HepG2 (cell line): ENCODE data around the gene RUSF1. TPM values are rescaled to one million over a fixed set of nuclear protein-coding genes. Genes with fewer than 3 reads are reported as not detected.

Source experiments
- ETV6 ChIP-seq: sonication (generic); formaldehyde crosslinking; conservative IDR thresholded peaks from 2 replicates; pipeline ENCODE4 v1.4.0; 2020; ENCODE audit warnings: missing genetic modification reagents
- HDAC2 ChIP-seq: sonication (generic); formaldehyde crosslinking; IDR thresholded peaks from 2 replicates; pipeline ENCODE4 v1.4.0; 2020; ENCODE audit warnings: missing genetic modification reagents
- KDM5A ChIP-seq: fragments of 200-600 bp; sonication (generic); IDR thresholded peaks from 2 replicates; pipeline ENCODE4 v1.7.0; 2018; ENCODE audit warnings: antibody characterized with exemption, mild to moderate bottlenecking, low read length, borderline replicate concordance
- KIAA2018 ChIP-seq: sonication (generic); formaldehyde crosslinking; IDR thresholded peaks from 2 replicates; pipeline ENCODE4 v1.5.0; 2020; ENCODE audit warnings: mild to moderate bottlenecking, missing genetic modification reagents, borderline replicate concordance
- NR2F1 ChIP-seq, 2 experiments: fragments of 450-650 bp in 1 of 2; formaldehyde crosslinking in 1 of 2; IDR thresholded peaks; 2 replicates each; pipeline versions ENCODE4 v1.5.0 to v1.6.1; 2016 to 2020; ENCODE audit warnings: mild to moderate bottlenecking in 1 of 2, missing compliant biosample characterization in 1 of 2, missing genetic modification reagents in 1 of 2, moderate library complexity in 1 of 2
- RARA ChIP-seq: IDR thresholded peaks from 2 replicates; pipeline ENCODE4 v1.6.1; 2016; ENCODE audit warnings: missing genetic modification reagents, missing compliant biosample characterization
- SMARCC2 ChIP-seq: fragments of 450-650 bp; IDR thresholded peaks from 2 replicates; pipeline ENCODE4 v1.6.1; 2017; ENCODE audit warnings: antibody characterized with exemption, mild to moderate bottlenecking
- SOX13 ChIP-seq, 3 experiments: fragments of 450-650 bp in 1 of 3; sonication (generic) in 1 of 3; formaldehyde crosslinking in 1 of 3; IDR thresholded peaks in 2 of 3; conservative IDR thresholded peaks in 1 of 3; 2 replicates each; pipeline versions ENCODE4 v1.5.0 to v1.6.1; 2016 to 2020; ENCODE audit warnings: antibody characterized with exemption in 1 of 3, mild to moderate bottlenecking in 1 of 3, missing compliant biosample characterization in 1 of 3, missing genetic modification reagents in 1 of 3, moderate library complexity in 1 of 3
- ZNF296 ChIP-seq: sonication (generic); formaldehyde crosslinking; conservative IDR thresholded peaks from 2 replicates; pipeline ENCODE4 v1.5.0; 2020; ENCODE audit warnings: mild to moderate bottlenecking, missing genetic modification reagents
- ZNF33A ChIP-seq: sonication (generic); formaldehyde crosslinking; IDR thresholded peaks from 2 replicates; pipeline ENCODE4 v1.5.1; 2020; ENCODE audit warnings: missing genetic modification reagents, mild to moderate bottlenecking, moderate library complexity, borderline replicate concordance
- ZNF629 ChIP-seq: sonication (generic); formaldehyde crosslinking; conservative IDR thresholded peaks from 2 replicates; pipeline ENCODE4 v1.5.0; 2020; ENCODE audit warnings: missing genetic modification reagents
- ZNF746 ChIP-seq: sonication (generic); formaldehyde crosslinking; IDR thresholded peaks from 2 replicates; pipeline ENCODE4 v1.8.0; 2022; ENCODE audit warnings: mild to moderate bottlenecking, missing genetic modification reagents
- ZSCAN21 ChIP-seq: sonication (generic); formaldehyde crosslinking; IDR thresholded peaks from 2 replicates; pipeline ENCODE4 v1.8.0; 2022; ENCODE audit warnings: mild to moderate bottlenecking, missing genetic modification reagents, moderate library complexity, borderline replicate concordance
- polyA plus RNA-seq, 8 experiments: library from polyadenylated mRNA; depleted of rRNA in 3 of 8; stranded (reverse) in 7 of 8; unstranded in 1 of 8; fragments of >200 nt; fragmentation: Illumina TruSeq in 4 of 8; extraction: Trizol in 4 of 8; gene quantifications; 2 replicates each; pipeline versions ENCODE4 v1.2.1 to v1.2.3, GENCODE V29; 2011 to 2016; ENCODE audit warnings: low read depth in 4 of 8, missing spikeins in 1 of 8, mixed read lengths in 1 of 8; ENCODE audit not compliant: insufficient read depth in 1 of 8
- total RNA-seq, 5 experiments: library from RNA; depleted of rRNA; stranded (reverse); fragments of >200 nt; fragmentation: Illumina TruSeq; extraction: Trizol; gene quantifications; 2 replicates each; pipeline ENCODE4 v1.2.3, GENCODE V29; 2016; ENCODE audit warnings: low read depth in 1 of 5
- TF ChIP-seq, protein P1 (sequence below): sonication (generic); formaldehyde crosslinking; IDR thresholded peaks from 2 replicates; pipeline ENCODE4 v1.5.1; 2020; ENCODE audit warnings: mild to moderate bottlenecking, missing genetic modification reagents, moderate library complexity
- TF ChIP-seq, protein P2 (sequence below): sonication (generic); formaldehyde crosslinking; IDR thresholded peaks from 2 replicates; pipeline ENCODE4 v1.5.0; 2020; ENCODE audit warnings: mild to moderate bottlenecking, low read depth, missing genetic modification reagents, borderline replicate concordance
- TF ChIP-seq, protein P3 (sequence below): sonication (generic); formaldehyde crosslinking; IDR thresholded peaks from 2 replicates; pipeline ENCODE4 v1.4.0; 2020; ENCODE audit warnings: missing genetic modification reagents

RUSF1 gene
- total and polyA plus RNA-seq, 2 of the 13 experiments (the other 11 are each of a cell fraction or from before 2014, with no cell fraction given): 40.8 to 50.2 TPM

GRCh38 chr16:31458073-31458843, 49.9 kb downstream of the RUSF1 start (continued):
- no peak for TF ChIP-seq KDM5A
- no peak for TF ChIP-seq ZNF33A (CRISPR knock-in tag)
- TF ChIP-seq ZSCAN21 (CRISPR knock-in tag): peak; percentile 95
- TF ChIP-seq NR2F1 (CRISPR knock-in tag; IDR thresholded peaks at IDR 0.05): no peak
- TF ChIP-seq ZNF629 (CRISPR knock-in tag): peak; percentile 48; the same call in 1 of the 2 replicates
- no peak for TF ChIP-seq KIAA2018 (CRISPR knock-in tag)
- TF ChIP-seq RARA (CRISPR knock-in tag): peak; percentile 67; the same call in 1 of the 2 replicates
- TF ChIP-seq HDAC2 (CRISPR knock-in tag): peak; percentile 95
- TF ChIP-seq, protein P1, sequence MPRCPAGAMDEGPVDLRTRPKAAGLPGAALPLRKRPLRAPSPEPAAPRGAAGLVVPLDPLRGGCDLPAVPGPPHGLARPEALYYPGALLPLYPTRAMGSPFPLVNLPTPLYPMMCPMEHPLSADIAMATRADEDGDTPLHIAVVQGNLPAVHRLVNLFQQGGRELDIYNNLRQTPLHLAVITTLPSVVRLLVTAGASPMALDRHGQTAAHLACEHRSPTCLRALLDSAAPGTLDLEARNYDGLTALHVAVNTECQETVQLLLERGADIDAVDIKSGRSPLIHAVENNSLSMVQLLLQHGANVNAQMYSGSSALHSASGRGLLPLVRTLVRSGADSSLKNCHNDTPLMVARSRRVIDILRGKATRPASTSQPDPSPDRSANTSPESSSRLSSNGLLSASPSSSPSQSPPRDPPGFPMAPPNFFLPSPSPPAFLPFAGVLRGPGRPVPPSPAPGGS (CRISPR knock-in tag): 0 out of 2 replicates have a peak, but pooled peaks have one; percentile 55
- 0 out of 2 replicates have a peak, but pooled peaks have one; percentile 35 for TF ChIP-seq ETV6 (CRISPR knock-in tag)
- no peak for TF ChIP-seq SOX13 (IDR thresholded peaks at IDR 0.05)
- peak in 1 of 2 experiments; percentile 74; a peak in 2 of 4 replicates for TF ChIP-seq SOX13 (CRISPR knock-in tag; conservative IDR thresholded peaks at IDR 0.05 in 1 of 2, IDR thresholded peaks at IDR 0.05 in 1 of 2)
- TF ChIP-seq ZNF746 (CRISPR knock-in tag): no peak
- TF ChIP-seq, protein P2, sequence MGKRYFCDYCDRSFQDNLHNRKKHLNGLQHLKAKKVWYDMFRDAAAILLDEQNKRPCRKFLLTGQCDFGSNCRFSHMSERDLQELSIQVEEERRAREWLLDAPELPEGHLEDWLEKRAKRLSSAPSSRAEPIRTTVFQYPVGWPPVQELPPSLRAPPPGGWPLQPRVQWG (CRISPR knock-in tag): no peak
- TF ChIP-seq, protein P3, sequence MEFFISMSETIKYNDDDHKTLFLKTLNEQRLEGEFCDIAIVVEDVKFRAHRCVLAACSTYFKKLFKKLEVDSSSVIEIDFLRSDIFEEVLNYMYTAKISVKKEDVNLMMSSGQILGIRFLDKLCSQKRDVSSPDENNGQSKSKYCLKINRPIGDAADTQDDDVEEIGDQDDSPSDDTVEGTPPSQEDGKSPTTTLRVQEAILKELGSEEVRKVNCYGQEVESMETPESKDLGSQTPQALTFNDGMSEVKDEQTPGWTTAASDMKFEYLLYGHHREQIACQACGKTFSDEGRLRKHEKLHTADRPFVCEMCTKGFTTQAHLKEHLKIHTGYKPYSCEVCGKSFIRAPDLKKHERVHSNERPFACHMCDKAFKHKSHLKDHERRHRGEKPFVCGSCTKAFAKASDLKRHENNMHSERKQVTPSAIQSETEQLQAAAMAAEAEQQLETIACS: 0 out of 2 replicates have a peak, but pooled peaks have one; percentile 12
- TF ChIP-seq SMARCC2: no peak
- no peak for TF ChIP-seq ZNF296 (CRISPR knock-in tag)
